GM12875 (cell line): Measurements from ENCODE around the gene DHRS3.

Experiments used
- H3K4me3 ChIP-seq: one replicate; pipeline ENCODE4 v1.5.1; 2011; ENCODE audit warnings: low read depth, low read length, control low read depth
- TF ChIP-seq, protein P1 (sequence below): IDR thresholded peaks from 2 replicates; pipeline ENCODE4 v1.5.1; 2011; ENCODE audit warnings: low read depth, mild to moderate bottlenecking, control low read depth, inconsistent platforms, low read length, moderate library complexity, borderline replicate concordance; ENCODE audit not compliant: insufficient read depth

The DHRS3 gene

DNA sequence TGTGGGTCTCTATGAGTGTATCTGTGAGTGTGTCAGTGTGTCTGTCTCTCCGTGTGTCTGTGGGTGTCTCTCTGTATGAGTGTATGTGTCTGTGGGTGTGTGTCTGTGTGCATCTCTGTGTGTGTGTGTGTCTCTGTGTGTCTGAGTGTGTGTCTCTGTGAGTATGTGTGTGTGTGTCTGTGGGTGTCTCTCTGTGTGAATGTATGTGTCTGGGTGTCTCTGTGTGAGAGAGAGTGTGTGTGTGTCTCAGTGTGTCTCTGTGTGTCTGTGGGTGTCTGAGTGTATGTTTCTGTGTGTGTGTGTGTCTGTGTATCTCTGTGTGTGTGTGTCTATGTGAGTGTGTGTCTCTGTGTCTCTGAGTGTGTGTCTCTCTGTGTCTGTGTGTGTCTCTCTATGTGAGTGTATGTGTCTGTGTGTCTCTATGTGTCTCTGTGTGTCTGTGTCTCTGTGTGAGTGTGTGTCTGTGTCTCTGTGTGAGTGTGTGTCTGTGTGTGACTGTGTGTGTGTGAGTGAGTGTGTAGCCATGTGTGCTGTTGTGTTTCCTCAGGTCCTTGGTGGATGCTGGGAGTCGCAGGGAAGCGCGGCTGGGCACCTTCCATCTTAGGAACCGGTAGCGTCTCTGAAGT lies 33.0 kb downstream of the DHRS3 start:
- TF ChIP-seq, protein P1, sequence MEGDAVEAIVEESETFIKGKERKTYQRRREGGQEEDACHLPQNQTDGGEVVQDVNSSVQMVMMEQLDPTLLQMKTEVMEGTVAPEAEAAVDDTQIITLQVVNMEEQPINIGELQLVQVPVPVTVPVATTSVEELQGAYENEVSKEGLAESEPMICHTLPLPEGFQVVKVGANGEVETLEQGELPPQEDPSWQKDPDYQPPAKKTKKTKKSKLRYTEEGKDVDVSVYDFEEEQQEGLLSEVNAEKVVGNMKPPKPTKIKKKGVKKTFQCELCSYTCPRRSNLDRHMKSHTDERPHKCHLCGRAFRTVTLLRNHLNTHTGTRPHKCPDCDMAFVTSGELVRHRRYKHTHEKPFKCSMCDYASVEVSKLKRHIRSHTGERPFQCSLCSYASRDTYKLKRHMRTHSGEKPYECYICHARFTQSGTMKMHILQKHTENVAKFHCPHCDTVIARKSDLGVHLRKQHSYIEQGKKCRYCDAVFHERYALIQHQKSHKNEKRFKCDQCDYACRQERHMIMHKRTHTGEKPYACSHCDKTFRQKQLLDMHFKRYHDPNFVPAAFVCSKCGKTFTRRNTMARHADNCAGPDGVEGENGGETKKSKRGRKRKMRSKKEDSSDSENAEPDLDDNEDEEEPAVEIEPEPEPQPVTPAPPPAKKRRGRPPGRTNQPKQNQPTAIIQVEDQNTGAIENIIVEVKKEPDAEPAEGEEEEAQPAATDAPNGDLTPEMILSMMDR = no peak
- H3K4me3 ChIP-seq = no peak overlapping the region

DNA sequence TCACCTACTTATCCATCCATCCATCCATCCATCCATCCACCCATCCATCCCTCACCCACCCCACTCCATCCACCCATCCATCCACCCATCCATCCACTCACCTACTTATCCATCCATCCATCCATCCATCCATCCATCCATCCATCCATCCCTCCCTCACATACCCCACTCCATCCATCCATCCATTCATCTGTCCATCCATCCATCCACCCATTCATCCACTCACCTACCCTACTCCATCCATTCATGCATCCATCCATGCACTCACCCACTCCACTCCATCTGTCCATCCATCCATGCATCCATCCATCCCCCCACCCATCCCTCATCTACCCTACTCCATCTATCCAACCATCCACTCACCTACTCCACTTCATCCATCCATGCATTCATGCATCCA lies 34.5 kb downstream of the DHRS3 start:
- TF ChIP-seq, protein P1 = no peak
- H3K4me3 ChIP-seq = no peak overlapping the region

DNA sequence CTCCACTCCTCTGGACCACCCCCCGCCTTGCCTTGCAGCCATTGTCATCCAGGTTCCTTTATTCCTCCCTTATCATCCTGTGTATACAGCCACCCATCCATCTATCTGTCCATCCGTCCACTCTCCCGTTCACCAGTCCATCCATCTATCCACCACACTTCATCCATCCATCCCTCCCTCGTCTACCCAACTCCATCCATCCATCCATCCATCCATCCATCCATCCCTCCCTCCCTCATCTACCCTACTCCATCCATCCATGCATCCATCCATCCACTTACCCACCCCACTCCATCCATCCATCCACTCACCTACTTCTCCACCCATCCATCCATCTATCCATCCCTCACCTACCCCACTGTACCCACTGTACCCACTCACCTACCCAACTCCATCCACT lies 35.4 kb downstream of the DHRS3 start:
- TF ChIP-seq, protein P1 = no peak

DNA sequence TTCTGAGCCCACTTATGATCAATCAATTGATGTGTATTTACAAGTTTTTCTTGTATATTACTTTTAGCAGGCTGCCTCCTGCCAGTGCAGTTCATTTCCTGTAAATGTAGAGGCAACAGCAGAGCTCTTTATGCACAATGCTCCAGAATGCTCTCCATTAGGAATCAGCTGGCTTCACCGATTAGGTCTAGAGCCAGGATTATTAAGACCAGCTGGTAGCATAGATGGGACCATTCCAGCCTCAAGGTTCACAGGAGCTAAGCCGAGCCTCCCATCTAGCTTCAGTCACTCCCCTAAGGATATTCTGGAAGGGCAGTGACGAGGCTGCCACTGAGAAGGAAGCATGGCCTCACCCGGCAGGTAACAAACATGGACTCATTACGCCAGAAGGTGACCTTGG lies 36.8 kb downstream of the DHRS3 start:
- TF ChIP-seq, protein P1 = no peak

More for the DNA sequence above, 35.4 kb downstream of the DHRS3 start:
- no peak overlapping the region for H3K4me3 ChIP-seq

DNA sequence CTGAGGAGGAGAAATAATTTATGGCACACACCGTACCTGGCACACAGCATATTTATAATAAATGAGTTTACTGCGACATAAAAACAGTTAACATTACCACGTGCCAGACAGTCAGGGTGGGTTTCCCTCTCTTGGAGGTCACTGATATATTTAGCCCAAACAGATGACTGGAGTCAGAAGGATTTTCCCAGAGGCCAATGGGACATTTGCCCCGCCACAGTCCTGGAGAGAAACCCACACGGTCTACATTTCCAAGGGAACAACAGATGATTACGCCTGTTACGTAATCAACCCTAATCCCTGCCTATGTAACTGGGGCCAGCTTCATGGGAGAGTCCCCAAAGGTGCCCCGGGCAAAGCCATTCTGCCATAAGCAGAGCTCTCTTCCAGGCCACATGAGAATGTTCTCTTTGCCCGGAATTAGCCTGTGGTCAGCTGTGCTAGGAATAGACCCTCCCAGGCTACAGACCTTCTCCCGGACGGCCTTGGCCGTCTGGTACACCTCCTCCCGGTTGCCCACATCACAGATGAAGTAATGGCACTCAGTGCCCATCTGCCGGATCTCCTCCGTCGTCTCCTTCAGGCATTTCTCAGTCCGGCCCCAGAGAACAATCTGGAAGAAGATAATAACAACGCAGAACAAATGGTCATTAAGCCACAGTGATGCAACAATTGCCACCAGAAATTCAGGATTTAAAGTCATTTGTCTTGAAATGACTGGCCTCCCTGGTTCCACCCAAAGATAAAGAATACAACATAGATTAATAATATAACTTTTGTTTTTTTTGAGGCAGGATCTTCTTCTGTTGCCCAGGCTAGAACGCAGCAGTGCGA lies 37.7 kb downstream of the DHRS3 start:
- TF ChIP-seq, protein P1 = no peak
- H3K4me3 ChIP-seq = no peak overlapping the region

More for the DNA sequence above, 36.8 kb downstream of the DHRS3 start:
- no peak overlapping the region for H3K4me3 ChIP-seq

DNA sequence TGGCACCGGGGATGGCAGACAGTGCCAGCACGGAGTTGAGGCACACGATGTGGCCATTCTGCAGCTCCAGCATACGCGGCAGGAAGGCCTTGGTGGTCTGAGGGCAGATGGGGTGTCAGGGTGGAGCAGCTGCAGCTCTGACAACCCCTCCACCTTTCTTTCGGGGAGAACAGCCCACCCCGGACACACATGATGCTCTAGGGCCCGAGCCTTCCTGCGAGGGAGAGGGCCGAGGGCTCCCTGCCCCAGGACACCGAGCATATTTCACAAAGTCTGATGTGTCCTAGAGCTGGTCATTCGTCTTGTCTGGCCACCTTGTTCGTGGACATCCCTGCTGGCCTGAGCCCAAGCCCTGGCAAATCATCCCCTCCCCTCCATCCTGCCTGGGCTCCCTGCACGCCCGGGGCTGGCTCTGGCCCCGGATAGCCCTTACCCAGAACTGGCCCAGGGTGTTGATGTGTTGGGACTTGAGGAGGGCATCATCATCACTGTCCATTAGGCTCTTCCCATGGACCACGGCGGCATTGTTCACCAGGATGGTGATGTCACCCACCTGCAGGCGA lies 39.1 kb downstream of the DHRS3 start:
- H3K4me3 ChIP-seq = no peak overlapping the region
- TF ChIP-seq, protein P1 = no peak
